GM12878 (cell line): ENCODE results near the gene METTL16. TPM values are rescaled to one million over a fixed set of nuclear protein-coding genes. Genes with fewer than 3 reads are reported as not detected.
A peak's percentile ranks its signal among the peaks of the same experiment; 100 is the strongest.

ENCODE experiments used
- BMI1 ChIP-seq: fragments of 450-650 bp; IDR thresholded peaks from 2 replicates; pipeline ENCODE4 v1.6.1; 2016; ENCODE audit warnings: mild to moderate bottlenecking, moderate library complexity, borderline replicate concordance
- DPF2 ChIP-seq: fragments of 450-650 bp; IDR thresholded peaks from 2 replicates; pipeline ENCODE4 v1.6.1; 2017; ENCODE audit warnings: mild to moderate bottlenecking
- FOS ChIP-seq: IDR thresholded peaks from 3 replicates; pipeline ENCODE4 v1.6.1; 2011; ENCODE audit warnings: borderline replicate concordance; ENCODE audit not compliant: insufficient read length; ENCODE audit errors: extremely low read depth
- GATAD2B ChIP-seq: fragments of 450-650 bp; conservative IDR thresholded peaks from 2 replicates; pipeline ENCODE4 v1.6.1; 2017; ENCODE audit warnings: low read depth, mild to moderate bottlenecking, moderate library complexity
- IKZF1 ChIP-seq: fragments of 450-650 bp; conservative IDR thresholded peaks from 2 replicates; pipeline ENCODE4 v1.6.1; 2017; ENCODE audit warnings: antibody characterized with exemption, mild to moderate bottlenecking
- JUND ChIP-seq: IDR thresholded peaks from 2 replicates; pipeline ENCODE4 v1.6.1; 2012; ENCODE audit warnings: low read depth, mild to moderate bottlenecking, low read length, improper control_type of control experiment, moderate library complexity
- MXI1 ChIP-seq: fragments of 150-350 bp; IDR thresholded peaks from 2 replicates; pipeline ENCODE4 v1.6.1; 2011; ENCODE audit warnings: low read depth, mild to moderate bottlenecking, inconsistent platforms, low read length, improper control_type of control experiment
- NFIC ChIP-seq: IDR thresholded peaks from 2 replicates; pipeline ENCODE4 v1.6.1; 2012; ENCODE audit warnings: low read depth, mild to moderate bottlenecking, inconsistent platforms, low read length, moderate library complexity
- NR2F1 ChIP-seq: fragments of 450-650 bp; conservative IDR thresholded peaks from 2 replicates; pipeline ENCODE4 v1.6.1; 2017; ENCODE audit warnings: mild to moderate bottlenecking
- PAX8 ChIP-seq: fragments of 450-650 bp; IDR thresholded peaks from 2 replicates; pipeline ENCODE4 v1.6.1; 2017; ENCODE audit warnings: mild to moderate bottlenecking, moderate library complexity
- RCOR1 ChIP-seq: conservative IDR thresholded peaks from 2 replicates; pipeline ENCODE4 v1.6.1; 2012; ENCODE audit warnings: low read depth, low read length, improper control_type of control experiment
- TARDBP ChIP-seq: IDR thresholded peaks from 2 replicates; pipeline ENCODE4 v1.6.1; 2016; ENCODE audit warnings: borderline replicate concordance
- ZBTB4 ChIP-seq: fragments of 450-650 bp; formaldehyde crosslinking; IDR thresholded peaks from 2 replicates; pipeline ENCODE4 v1.4.0; 2022; ENCODE audit warnings: mild to moderate bottlenecking, moderate library complexity
- ZNF207 ChIP-seq: fragments of 450-650 bp; IDR thresholded peaks from 2 replicates; pipeline ENCODE4 v1.6.1; 2014; ENCODE audit warnings: antibody characterized with exemption, mild to moderate bottlenecking, borderline replicate concordance
- polyA plus RNA-seq, 11 experiments: library from polyadenylated mRNA; depleted of rRNA in 4 of 11; unstranded in 6 of 11; stranded (reverse) in 5 of 11; fragments of >200 nt; fragmentation: Nextera tagmentation in 4 of 11; fragmentation: Illumina TruSeq in 1 of 11; extraction: Ambion mirVana in 4 of 11; extraction: Trizol in 1 of 11; gene quantifications; 1 replicate in 1 of 11; 2 replicates in 10 of 11; pipeline versions ENCODE4 v1.2.1 to v1.2.3, GENCODE V29; 2011 to 2016; ENCODE audit warnings: inconsistent platforms in 2 of 11, missing spikeins in 2 of 11, low read depth in 1 of 11
- total RNA-seq, 4 experiments: library from RNA; depleted of rRNA in 3 of 4; stranded (reverse); fragments of >200 nt in 3 of 4; fragmentation: Illumina TruSeq in 1 of 4; extraction: Trizol in 1 of 4; gene quantifications; 2 replicates each; pipeline versions ENCODE4 v1.2.1 to v1.2.3, GENCODE V29; 2013 to 2021
- TF ChIP-seq, protein P1 (sequence below): fragments of 450-650 bp; IDR thresholded peaks from 2 replicates; pipeline ENCODE4 v1.6.1; 2014; ENCODE audit warnings: mild to moderate bottlenecking
- TF ChIP-seq, protein P2 (sequence below): fragments of 450-650 bp; IDR thresholded peaks from 2 replicates; pipeline ENCODE4 v1.6.1; 2017; ENCODE audit warnings: borderline replicate concordance
- TF ChIP-seq, protein P3 (sequence below): IDR thresholded peaks from 2 replicates; pipeline ENCODE4 v1.6.1; 2011; ENCODE audit warnings: low read depth, low read length, improper control_type of control experiment, borderline replicate concordance
- TF ChIP-seq, protein P4 (sequence below): IDR thresholded peaks from 2 replicates; pipeline ENCODE4 v1.6.1; 2011; ENCODE audit warnings: borderline replicate concordance, low read depth, mild to moderate bottlenecking, moderate library complexity, mixed read lengths, low read length; ENCODE audit not compliant: insufficient read depth; ENCODE audit errors: extremely low read length
- TF ChIP-seq, protein P5 (sequence below): fragments of 450-650 bp; IDR thresholded peaks from 2 replicates; pipeline ENCODE4 v1.6.1; 2017; ENCODE audit warnings: mild to moderate bottlenecking, low read depth, inconsistent platforms; ENCODE audit not compliant: poor library complexity, severe bottlenecking

Gene METTL16
- total and polyA plus RNA-seq, 10 of the 15 experiments (the other 5 are each of a cell fraction or from before 2014, with no cell fraction given) = 15.6 to 34.3 (median 23.7) TPM

DNA sequence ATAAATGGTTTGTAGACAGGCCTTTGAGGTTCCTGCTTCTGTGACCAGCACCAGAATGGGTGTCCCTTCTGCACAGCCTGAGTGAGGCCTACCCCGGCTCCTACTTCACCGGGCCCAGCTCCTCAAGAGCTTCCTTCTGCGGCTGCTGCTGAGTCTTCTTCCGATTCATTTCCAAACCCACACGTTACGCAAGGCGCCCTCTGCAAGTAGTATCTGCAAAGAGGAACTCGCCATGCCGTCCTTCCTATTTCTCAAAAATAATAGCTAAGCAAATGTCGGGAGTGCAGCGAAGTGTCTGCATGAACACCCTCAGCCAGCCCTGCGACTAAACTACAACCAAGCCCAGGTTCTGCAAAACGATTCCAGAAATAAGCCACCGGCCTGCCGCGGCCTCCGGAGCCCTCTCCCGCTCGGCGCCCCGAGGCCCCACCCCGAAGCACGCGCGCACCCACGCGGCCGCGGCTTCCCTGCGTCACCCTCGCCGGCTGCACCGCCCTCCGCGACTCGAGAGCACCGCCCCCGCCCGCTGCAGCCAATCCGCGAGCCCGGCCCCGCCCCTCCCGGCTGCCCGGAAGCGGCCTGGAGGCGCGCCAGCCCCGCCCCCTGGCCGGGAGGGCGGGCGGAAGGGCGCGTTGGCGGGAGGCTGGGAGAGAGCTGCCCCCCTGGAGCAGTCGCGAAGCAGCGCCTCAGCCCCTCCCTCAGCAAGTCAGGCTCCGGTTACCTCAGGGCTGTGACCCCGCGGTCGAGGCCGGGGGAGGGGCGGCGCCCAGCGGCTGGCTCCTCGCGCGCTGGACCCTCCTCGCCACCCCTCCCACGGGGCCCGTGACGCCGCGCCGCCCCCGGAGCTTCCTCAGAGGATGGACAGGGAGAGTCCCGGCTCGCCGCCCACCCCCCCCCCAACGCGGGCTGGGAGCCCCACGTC is 119.2 kb downstream of the METTL16 start (continued):
- TF ChIP-seq ZBTB4 (CRISPR knock-in tag) (no peak), FOS (no peak), NR2F1 (peak; percentile 84), GATAD2B (peak; percentile 59; the same call in 1 of the 2 replicates), ZNF207 (0 out of 2 replicates have a peak, but pooled peaks have one; percentile 27), TARDBP (no peak), NFIC (no peak), DPF2 (peak; percentile 53), BMI1 (no peak), JUND (no peak), PAX8 (no peak), MXI1 (peak; percentile 81), IKZF1 (peak; percentile 61), RCOR1 (no peak)
- TF ChIP-seq, protein P1, sequence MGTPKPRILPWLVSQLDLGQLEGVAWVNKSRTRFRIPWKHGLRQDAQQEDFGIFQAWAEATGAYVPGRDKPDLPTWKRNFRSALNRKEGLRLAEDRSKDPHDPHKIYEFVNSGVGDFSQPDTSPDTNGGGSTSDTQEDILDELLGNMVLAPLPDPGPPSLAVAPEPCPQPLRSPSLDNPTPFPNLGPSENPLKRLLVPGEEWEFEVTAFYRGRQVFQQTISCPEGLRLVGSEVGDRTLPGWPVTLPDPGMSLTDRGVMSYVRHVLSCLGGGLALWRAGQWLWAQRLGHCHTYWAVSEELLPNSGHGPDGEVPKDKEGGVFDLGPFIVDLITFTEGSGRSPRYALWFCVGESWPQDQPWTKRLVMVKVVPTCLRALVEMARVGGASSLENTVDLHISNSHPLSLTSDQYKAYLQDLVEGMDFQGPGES = peak; percentile 43; the same call in 1 of the 2 replicates
- TF ChIP-seq, protein P2, sequence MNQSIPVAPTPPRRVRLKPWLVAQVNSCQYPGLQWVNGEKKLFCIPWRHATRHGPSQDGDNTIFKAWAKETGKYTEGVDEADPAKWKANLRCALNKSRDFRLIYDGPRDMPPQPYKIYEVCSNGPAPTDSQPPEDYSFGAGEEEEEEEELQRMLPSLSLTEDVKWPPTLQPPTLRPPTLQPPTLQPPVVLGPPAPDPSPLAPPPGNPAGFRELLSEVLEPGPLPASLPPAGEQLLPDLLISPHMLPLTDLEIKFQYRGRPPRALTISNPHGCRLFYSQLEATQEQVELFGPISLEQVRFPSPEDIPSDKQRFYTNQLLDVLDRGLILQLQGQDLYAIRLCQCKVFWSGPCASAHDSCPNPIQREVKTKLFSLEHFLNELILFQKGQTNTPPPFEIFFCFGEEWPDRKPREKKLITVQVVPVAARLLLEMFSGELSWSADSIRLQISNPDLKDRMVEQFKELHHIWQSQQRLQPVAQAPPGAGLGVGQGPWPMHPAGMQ = no peak
- TF ChIP-seq, protein P3, sequence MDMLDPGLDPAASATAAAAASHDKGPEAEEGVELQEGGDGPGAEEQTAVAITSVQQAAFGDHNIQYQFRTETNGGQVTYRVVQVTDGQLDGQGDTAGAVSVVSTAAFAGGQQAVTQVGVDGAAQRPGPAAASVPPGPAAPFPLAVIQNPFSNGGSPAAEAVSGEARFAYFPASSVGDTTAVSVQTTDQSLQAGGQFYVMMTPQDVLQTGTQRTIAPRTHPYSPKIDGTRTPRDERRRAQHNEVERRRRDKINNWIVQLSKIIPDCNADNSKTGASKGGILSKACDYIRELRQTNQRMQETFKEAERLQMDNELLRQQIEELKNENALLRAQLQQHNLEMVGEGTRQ = no peak
- TF ChIP-seq, protein P4, sequence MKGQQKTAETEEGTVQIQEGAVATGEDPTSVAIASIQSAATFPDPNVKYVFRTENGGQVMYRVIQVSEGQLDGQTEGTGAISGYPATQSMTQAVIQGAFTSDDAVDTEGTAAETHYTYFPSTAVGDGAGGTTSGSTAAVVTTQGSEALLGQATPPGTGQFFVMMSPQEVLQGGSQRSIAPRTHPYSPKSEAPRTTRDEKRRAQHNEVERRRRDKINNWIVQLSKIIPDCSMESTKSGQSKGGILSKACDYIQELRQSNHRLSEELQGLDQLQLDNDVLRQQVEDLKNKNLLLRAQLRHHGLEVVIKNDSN = peak; percentile 20
- TF ChIP-seq, protein P5, sequence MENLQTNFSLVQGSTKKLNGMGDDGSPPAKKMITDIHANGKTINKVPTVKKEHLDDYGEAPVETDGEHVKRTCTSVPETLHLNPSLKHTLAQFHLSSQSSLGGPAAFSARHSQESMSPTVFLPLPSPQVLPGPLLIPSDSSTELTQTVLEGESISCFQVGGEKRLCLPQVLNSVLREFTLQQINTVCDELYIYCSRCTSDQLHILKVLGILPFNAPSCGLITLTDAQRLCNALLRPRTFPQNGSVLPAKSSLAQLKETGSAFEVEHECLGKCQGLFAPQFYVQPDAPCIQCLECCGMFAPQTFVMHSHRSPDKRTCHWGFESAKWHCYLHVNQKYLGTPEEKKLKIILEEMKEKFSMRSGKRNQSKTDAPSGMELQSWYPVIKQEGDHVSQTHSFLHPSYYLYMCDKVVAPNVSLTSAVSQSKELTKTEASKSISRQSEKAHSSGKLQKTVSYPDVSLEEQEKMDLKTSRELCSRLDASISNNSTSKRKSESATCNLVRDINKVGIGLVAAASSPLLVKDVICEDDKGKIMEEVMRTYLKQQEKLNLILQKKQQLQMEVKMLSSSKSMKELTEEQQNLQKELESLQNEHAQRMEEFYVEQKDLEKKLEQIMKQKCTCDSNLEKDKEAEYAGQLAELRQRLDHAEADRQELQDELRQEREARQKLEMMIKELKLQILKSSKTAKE = no peak
